WTC11 (cell line): Measurements from ENCODE around the gene PDK2. TPM values are rescaled to one million over a fixed set of nuclear protein-coding genes. Genes with fewer than 3 reads are reported as not detected.

Experiments
- ATAC-seq: fragments of 200-7000 bp; cut with Tn5 transposase; 2 replicates; pipeline ENCODE4 v1.10.0; 2021; ENCODE audit warnings: mild to moderate bottlenecking, moderate library complexity
- CTCF ChIA-PET: fragments of 300-600 bp; sonication (Branson Sonifier 250); formaldehyde crosslinking; loops from one replicate; lab custom pipeline; 2021; ENCODE audit warnings: antibody characterized with exemption; lab: Charles Lee
- POLR2A ChIA-PET: fragments of 350-600 bp; sonication (Branson Sonifier 250); formaldehyde crosslinking; loops from one replicate; lab custom pipeline; 2021; ENCODE audit warnings: antibody characterized with exemption; lab: Charles Lee
- DNase-seq: peaks from one replicate; pipeline ENCODE4 v3.0.0; 2021; ENCODE audit warnings: low spot score
- H3K27ac Mint-ChIP-seq: 2 replicates; pipeline ENCODE4 v1.8.0; 2021; ENCODE audit warnings: mixed read lengths
- H3K27me3 Mint-ChIP-seq: 2 replicates; pipeline ENCODE4 v1.8.0; 2021; ENCODE audit warnings: low read depth, mild to moderate bottlenecking, moderate library complexity, mixed read lengths
- H3K36me3 Mint-ChIP-seq: 2 replicates; pipeline ENCODE4 v1.8.0; 2021; ENCODE audit warnings: mixed read lengths
- H3K4me1 Mint-ChIP-seq: 2 replicates; pipeline ENCODE4 v1.8.0; 2022; ENCODE audit warnings: mixed read lengths
- H3K4me3 Mint-ChIP-seq: 2 replicates; pipeline ENCODE4 v1.8.0; 2021; ENCODE audit warnings: mild to moderate bottlenecking, moderate library complexity, mixed read lengths
- H3K9me3 Mint-ChIP-seq: 2 replicates; pipeline ENCODE4 v1.8.0; 2021; ENCODE audit warnings: mixed read lengths
- AR ChIP-seq: fragments of 250-450 bp; sonication (Bioruptor Pico); IDR thresholded peaks from 2 replicates; pipeline ENCODE4 v1.9.0; 2021; ENCODE audit warnings: mild to moderate bottlenecking
- ATF3 ChIP-seq: sonication (generic); formaldehyde crosslinking; conservative IDR thresholded peaks from 2 replicates; pipeline ENCODE4 v1.8.1; 2022; ENCODE audit warnings: mild to moderate bottlenecking, missing genetic modification reagents
- CREB1 ChIP-seq: sonication (generic); formaldehyde crosslinking; IDR thresholded peaks from 2 replicates; pipeline ENCODE4 v1.8.0; 2023; ENCODE audit warnings: mild to moderate bottlenecking, missing genetic modification reagents
- E2F5 ChIP-seq: sonication (generic); formaldehyde crosslinking; IDR thresholded peaks from 2 replicates; pipeline ENCODE4 v1.8.1; 2022; ENCODE audit warnings: mild to moderate bottlenecking, moderate library complexity, missing genetic modification reagents
- ELF4 ChIP-seq: sonication (generic); formaldehyde crosslinking; IDR thresholded peaks from 2 replicates; pipeline ENCODE4 v1.8.1; 2022; ENCODE audit warnings: low read depth, mild to moderate bottlenecking, moderate library complexity, missing genetic modification reagents
- EMX1 ChIP-seq: fragments of 250-450 bp; sonication (Bioruptor Pico); IDR thresholded peaks from 2 replicates; pipeline ENCODE4 v1.8.0; 2021; ENCODE audit warnings: mild to moderate bottlenecking
- ESRRA ChIP-seq: sonication (generic); formaldehyde crosslinking; IDR thresholded peaks from 2 replicates; pipeline ENCODE4 v1.8.1; 2022; ENCODE audit warnings: mild to moderate bottlenecking, missing genetic modification reagents, borderline replicate concordance
- GRHL2 ChIP-seq: fragments of 250-450 bp; sonication (Bioruptor Pico); IDR thresholded peaks from 2 replicates; pipeline ENCODE4 v1.8.0; 2022; ENCODE audit warnings: mild to moderate bottlenecking, moderate library complexity; ENCODE audit not compliant: insufficient replicate concordance, severe bottlenecking
- IRF1 ChIP-seq: sonication (generic); formaldehyde crosslinking; IDR thresholded peaks from 2 replicates; pipeline ENCODE4 v1.8.0; 2023; ENCODE audit warnings: missing genetic modification reagents
- IRF2 ChIP-seq: sonication (generic); formaldehyde crosslinking; IDR thresholded peaks from 2 replicates; pipeline ENCODE4 v1.8.0; 2022; ENCODE audit warnings: low read depth, missing genetic modification reagents, borderline replicate concordance
- JAZF1 ChIP-seq: fragments of 250-450 bp; sonication (Bioruptor Pico); IDR thresholded peaks from 2 replicates; pipeline ENCODE4 v1.9.0; 2021; ENCODE audit warnings: moderate library complexity, mild to moderate bottlenecking, inconsistent platforms
- MLX ChIP-seq: sonication (generic); formaldehyde crosslinking; IDR thresholded peaks from 2 replicates; pipeline ENCODE4 v1.8.1; 2023; ENCODE audit warnings: mild to moderate bottlenecking, missing genetic modification reagents, moderate library complexity
- NR1H2 ChIP-seq: sonication (generic); formaldehyde crosslinking; IDR thresholded peaks from 2 replicates; pipeline ENCODE4 v1.9.0; 2021; ENCODE audit warnings: mild to moderate bottlenecking, moderate library complexity, missing genetic modification reagents
- RORB ChIP-seq: fragments of 250-450 bp; sonication (Bioruptor Pico); IDR thresholded peaks from 2 replicates; pipeline ENCODE4 v1.9.0; 2021; ENCODE audit warnings: mild to moderate bottlenecking
- TEAD1 ChIP-seq: sonication (generic); formaldehyde crosslinking; IDR thresholded peaks from 2 replicates; pipeline ENCODE4 v1.8.0; 2022; ENCODE audit warnings: mild to moderate bottlenecking, missing genetic modification reagents
- TEAD4 ChIP-seq: sonication (generic); formaldehyde crosslinking; IDR thresholded peaks from 2 replicates; pipeline ENCODE4 v1.8.0; 2022; ENCODE audit warnings: mild to moderate bottlenecking, missing genetic modification reagents
- TP53 ChIP-seq: sonication (generic); formaldehyde crosslinking; IDR thresholded peaks from 2 replicates; pipeline ENCODE4 v1.8.1; 2023; ENCODE audit warnings: mild to moderate bottlenecking, missing genetic modification reagents
- ZBTB21 ChIP-seq: sonication (generic); formaldehyde crosslinking; IDR thresholded peaks from 2 replicates; pipeline ENCODE4 v1.8.1; 2023; ENCODE audit warnings: mild to moderate bottlenecking, missing genetic modification reagents, borderline replicate concordance
- ZNF121 ChIP-seq: sonication (generic); formaldehyde crosslinking; IDR thresholded peaks from 2 replicates; pipeline ENCODE4 v1.8.0; 2023; ENCODE audit warnings: missing genetic modification reagents
- ZNF396 ChIP-seq: fragments of 250-450 bp; sonication (Bioruptor Pico); IDR thresholded peaks from 2 replicates; pipeline ENCODE4 v1.8.0; 2021; ENCODE audit warnings: mild to moderate bottlenecking, moderate library complexity, borderline replicate concordance
- ZNF532 ChIP-seq: fragments of 250-450 bp; sonication (Bioruptor Pico); IDR thresholded peaks from 2 replicates; pipeline ENCODE4 v1.9.0; 2021; ENCODE audit warnings: mild to moderate bottlenecking, borderline replicate concordance
- ZSCAN18 ChIP-seq: fragments of 250-450 bp; sonication (Bioruptor Pico); IDR thresholded peaks from 2 replicates; pipeline ENCODE4 v2.1.2; 2022; ENCODE audit warnings: mild to moderate bottlenecking, moderate library complexity
- total RNA-seq: library from RNA; stranded (reverse); gene quantifications from 3 replicates; pipeline ENCODE4 v1.2.3, GENCODE V29; 2021

The PDK2 gene
- total RNA-seq, 1 experiment from 2014 or later: 16.6 TPM

GRCh38 chr17:50070908-50071680 lies 24.1 kb upstream of the PDK2 start:
- H3K4me1 Mint-ChIP-seq: peaks cover 5% of the 10 kb centered on the region
- no peak overlapping the region for H3K4me3 Mint-ChIP-seq
- ATAC-seq: no peak
- ChIA-PET CTCF (interaction anchor here (1.0 kb wide), 1 partner anchor 9 kb away, joined by 3 read pairs; no protein-coding TSS in a partner anchor), POLR2A (no interaction called here)
- DNase-seq: no peak
- H3K27me3 Mint-ChIP-seq: no peaks in the 10 kb centered on the region
- peaks cover 20% of the 10 kb centered on the region for H3K36me3 Mint-ChIP-seq
- no peak overlapping the region for H3K27ac Mint-ChIP-seq
- TF ChIP-seq MLX (CRISPR knock-in tag) (no peak), RORB (CRISPR knock-in tag) (no peak), TEAD4 (CRISPR knock-in tag) (no peak), E2F5 (CRISPR knock-in tag) (no peak)
- H3K9me3 Mint-ChIP-seq: peaks cover 5% of the 10 kb centered on the region

GRCh38 chr17:50071692-50072091 lies 23.5 kb upstream of the PDK2 start:
- no peak overlapping the region for H3K27ac Mint-ChIP-seq
- H3K4me3 Mint-ChIP-seq: no peak overlapping the region
- H3K9me3 Mint-ChIP-seq: peaks cover 5% of the 10 kb centered on the region
- POLR2A ChIA-PET: no interaction called here
- CTCF ChIA-PET: no interaction called here
- ATAC-seq (no peak), DNase-seq (no peak)
- no peak for TF ChIP-seq TP53 (CRISPR knock-in tag)
- no peak for TF ChIP-seq ZNF396
- no peak for TF ChIP-seq ATF3 (CRISPR knock-in tag)
- no peak for TF ChIP-seq EMX1 (CRISPR knock-in tag)
- TF ChIP-seq ZSCAN18 (CRISPR knock-in tag): no peak
- no peak for TF ChIP-seq ELF4 (CRISPR knock-in tag)
- no peak for TF ChIP-seq NR1H2 (CRISPR knock-in tag)
- TF ChIP-seq ZBTB21: no peak
- TF ChIP-seq ZNF121 (CRISPR knock-in tag): no peak
- TF ChIP-seq CREB1 (CRISPR knock-in tag): no peak
- TF ChIP-seq ZNF532 (CRISPR knock-in tag): no peak
- no peak for TF ChIP-seq TEAD4 (CRISPR knock-in tag)
- no peak for TF ChIP-seq JAZF1 (CRISPR knock-in tag)
- no peak for TF ChIP-seq AR (CRISPR knock-in tag)
- TF ChIP-seq IRF2 (CRISPR knock-in tag): no peak
- TF ChIP-seq E2F5 (CRISPR knock-in tag): no peak
- TF ChIP-seq IRF1 (CRISPR knock-in tag): no peak
- no peak for TF ChIP-seq GRHL2 (CRISPR knock-in tag)
- TF ChIP-seq ESRRA (CRISPR knock-in tag): no peak
- TF ChIP-seq TEAD1 (CRISPR knock-in tag): no peak
- peaks cover 20% of the 10 kb centered on the region for H3K36me3 Mint-ChIP-seq
- no peaks in the 10 kb centered on the region for H3K27me3 Mint-ChIP-seq
- H3K4me1 Mint-ChIP-seq: peaks cover 7% of the 10 kb centered on the region
